ENCODE results near the gene PDE4B.

GRCh38 chr1:65764052-65764451 is 28.6 kb upstream of the PDE4B start:
- TF ChIP-seq POLR2A (IDR thresholded peaks at IDR 0.05) (no peak), CTCF (IDR thresholded peaks at IDR 0.05) (no peak)

Measured in lower leg skin (tissue), 3 donors.